NCI-H2227 (cell line): ENCODE data around the gene CCDC159.

Experiments
- DNase-seq: peaks from one replicate; lab custom pipeline; 2025; ENCODE audit not compliant: unreplicated experiment; lab: John Stamatoyannopoulos, UW

The CCDC159 gene

DNA sequence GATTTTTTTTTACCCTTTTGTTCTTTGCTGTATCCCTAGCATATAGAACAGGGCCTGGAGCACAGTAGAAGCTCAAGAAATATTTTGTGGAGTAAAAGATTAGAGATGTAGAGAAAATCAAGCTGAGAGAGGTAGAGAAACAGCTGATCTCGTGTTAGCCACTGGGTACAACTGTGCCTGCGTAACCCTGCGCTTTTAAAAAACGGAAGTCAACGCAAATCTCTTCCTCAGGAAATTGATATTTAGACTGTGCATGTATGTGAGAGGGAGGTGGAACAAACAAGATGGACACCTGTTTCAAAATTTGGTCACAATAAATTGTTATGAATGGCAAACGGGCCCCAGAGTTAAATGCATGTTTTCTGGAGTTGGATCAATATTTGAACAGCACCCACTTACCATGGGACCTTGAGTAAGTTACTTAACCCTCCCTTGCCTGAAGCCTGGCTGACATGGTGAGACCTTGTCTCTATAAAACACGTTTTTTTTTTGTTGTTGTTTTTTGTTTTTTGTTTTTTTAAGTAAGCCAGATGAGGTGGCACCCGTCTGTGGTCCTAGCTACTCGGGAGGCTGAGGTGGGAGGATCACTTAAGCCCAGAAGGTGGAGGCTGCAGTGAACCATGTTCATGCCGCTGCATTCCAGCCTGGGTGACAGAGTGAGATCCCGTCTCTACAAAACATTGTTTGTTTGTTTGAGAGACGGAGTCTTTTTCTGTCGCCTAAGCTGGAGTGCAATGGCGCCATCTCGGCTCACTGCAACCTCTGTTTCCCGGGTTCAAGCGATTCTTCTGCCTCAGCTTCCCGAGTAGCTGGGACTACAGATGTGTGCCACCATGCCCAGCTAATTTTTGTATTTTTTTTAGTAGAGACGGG is 41.1 kb downstream of the CCDC159 start:
- DNase-seq: no peak

DNA sequence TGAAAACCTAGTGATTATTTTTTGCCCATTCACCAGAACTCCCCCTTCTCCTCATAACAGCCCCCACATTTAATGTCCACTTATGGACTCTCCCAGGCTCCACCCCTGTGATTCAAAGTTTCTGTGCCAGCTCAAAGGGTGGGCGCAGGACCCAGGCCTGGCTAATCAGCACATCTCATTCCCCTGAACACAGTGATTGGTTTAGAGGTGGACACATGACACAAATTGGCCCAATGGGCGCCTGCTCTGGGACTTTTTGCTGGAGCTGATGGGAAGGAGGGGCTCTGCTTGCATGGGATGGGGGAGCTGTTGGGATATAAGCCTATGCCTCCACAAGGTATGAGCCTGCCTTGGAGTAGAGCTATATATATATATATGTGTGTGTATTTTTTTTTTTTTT is 44.0 kb downstream of the CCDC159 start:
- no peak for DNase-seq

DNA sequence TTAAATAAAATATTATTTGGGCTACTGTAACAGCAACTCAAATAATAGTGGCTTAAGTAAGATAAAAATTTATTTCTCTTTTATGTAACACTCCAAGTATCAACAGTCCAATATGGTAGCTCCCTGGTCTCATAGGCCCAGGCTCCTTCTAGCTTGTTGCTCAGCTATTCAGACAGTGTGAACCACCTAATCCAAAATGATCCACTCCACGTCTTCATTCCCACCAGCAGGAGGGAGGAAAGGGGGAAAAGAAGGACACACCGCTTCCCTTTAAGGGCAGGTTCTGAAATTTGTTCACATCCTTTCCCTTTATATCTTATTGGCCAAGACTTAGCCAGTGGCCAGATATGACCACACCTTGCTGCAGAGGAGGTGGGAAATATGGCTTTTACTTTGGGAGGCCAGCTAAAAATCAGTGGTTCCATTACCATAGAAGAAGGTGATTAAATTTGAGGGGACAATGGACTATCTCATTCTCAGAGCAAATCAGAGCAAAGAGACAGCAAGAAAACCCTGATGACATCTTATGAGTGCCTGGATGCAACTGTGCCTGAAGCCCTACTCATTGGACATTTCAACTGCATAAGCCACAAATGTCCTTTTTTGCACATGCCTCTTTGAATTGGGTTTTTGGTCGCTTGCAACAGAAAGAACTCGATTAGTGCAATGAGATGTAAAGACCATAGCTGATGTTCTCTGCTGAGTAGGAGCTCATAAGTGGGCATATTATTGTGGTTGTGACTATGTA is 44.8 kb downstream of the CCDC159 start:
- DNase-seq: no peak

DNA sequence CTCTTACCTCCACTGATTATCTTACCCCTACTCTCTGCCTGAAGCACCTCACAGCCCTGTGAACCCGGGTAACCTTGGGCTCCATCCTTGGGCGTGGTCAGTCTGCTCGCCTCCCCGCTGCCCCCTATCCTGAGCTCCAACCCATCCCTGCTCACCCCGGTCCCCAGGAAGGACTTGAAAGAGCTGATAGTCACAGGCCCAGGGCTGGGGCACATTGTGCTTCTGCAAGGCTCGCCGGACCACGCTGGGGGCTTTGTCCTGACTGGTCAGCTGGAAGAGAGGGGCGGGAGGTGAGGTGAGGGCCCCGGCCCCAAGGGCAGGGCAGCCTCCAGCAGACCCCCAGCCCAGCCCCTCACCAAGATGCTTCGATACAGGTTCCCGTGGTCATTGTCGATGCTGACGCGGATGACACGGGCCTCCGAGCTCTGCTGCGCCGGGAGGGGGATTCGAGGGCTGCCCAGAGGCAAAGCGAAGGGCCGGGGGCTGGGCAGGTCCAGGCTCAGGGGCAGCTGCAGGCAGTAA is 50.8 kb downstream of the CCDC159 start:
- DNase-seq: no peak

DNA sequence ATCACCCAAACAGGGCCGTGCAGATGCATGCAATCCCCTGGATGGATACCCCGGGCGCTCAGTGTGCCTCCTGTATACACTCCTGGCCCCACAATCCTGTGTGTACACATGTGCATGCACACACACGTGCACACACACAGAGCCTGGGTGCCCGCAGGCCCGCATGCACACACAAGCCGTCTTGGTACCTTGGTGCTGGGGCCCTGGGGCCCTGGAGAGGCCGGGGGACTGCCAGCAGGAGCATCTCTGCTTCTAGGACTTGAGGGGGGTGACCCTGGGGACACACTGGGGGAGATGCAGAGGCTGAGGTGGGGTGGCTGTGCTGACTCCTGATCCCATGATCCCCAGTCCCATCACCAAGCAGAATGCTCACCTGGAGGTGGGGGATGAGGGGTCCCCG is 53.3 kb downstream of the CCDC159 start:
- DNase-seq: no peak

- DNase-seq: no peak
Measured at GRCh38 chr19:11400798-11401197, 54.5 kb downstream of the CCDC159 start.

DNA sequence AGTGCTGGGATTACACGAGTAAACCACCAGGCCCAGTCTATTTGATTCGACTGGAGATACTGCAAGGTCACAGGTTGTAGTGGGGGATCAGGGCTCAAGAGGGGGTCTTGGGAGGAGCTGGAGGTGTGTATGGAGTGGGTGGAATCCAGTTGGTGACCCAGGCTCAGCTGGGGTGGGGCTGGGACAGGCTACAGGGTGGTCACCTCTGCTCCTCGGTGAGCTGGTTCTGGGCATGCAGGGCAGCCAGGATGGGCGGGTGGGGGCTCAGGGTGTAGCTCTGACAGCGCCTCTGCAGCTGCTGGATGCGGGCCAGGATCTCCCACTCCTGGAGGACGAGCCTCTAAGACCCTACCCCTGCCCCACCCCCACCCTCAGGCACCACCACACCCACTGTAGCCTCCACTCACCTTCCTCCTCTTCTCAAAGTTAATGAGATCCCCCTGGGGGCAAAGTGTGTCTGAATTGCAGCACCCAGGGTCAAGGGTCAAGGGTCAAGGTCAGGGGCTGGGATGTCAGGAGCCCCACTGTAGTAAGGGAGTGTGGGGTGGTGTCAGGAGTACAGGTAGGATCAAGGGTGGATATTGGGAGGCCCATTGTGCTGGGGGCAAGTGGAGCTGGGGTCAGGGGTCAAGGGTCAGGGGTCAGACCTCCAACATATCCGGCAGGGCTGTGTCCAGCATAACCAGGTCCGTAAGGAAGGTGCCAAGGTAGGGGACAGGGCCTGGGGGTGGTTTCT is 55.7 kb downstream of the CCDC159 start:
- no peak for DNase-seq
